ENCODE results near the gene PLCD3.
A peak's percentile ranks its signal among the peaks of the same experiment; 100 is the strongest.

PLCD3 gene

GRCh38 chr17:45060797-45061605 lies 71.3 kb downstream of the PLCD3 start, which contains the start of gene NMT1:
NMT1 (plus strand) TSS chr17:45061317; CDS start chr17:45061330, 13 bp downstream.
- DNase-seq = peak; percentile 100

- DNase-seq = no peak
Observed at GRCh38 chr17:45060382-45060796, 71.9 kb downstream of the PLCD3 start.

Measured in eye (tissue), 1 donor.